Activated CD8-positive, alpha-beta memory T cell treated with anti-CD3 and anti-CD28 coated beads for 36 hours (primary cell): ENCODE data around the gene BZW2. TPM values are rescaled to one million over a fixed set of nuclear protein-coding genes. Genes with fewer than 3 reads are reported as not detected.
"Not testable (repeated sequence)": the region's sequence is repeated elsewhere in the genome, so short reads cannot be mapped to it uniquely, and the experiment has no call there.

Source experiments
- CTCF ChIA-PET: fragments of 350-600 bp; sonication (Branson Sonifier 250); formaldehyde crosslinking; loops from one replicate; lab custom pipeline; 2021; ENCODE audit warnings: antibody characterized with exemption; lab: Charles Lee
- POLR2A ChIA-PET: fragments of 350-600 bp; sonication (Branson Sonifier 250); formaldehyde crosslinking; loops from one replicate; lab custom pipeline; 2021; ENCODE audit warnings: antibody characterized with exemption; lab: Charles Lee
- total RNA-seq, 2 experiments: library from RNA; stranded (reverse); gene quantifications; one replicate each; pipeline ENCODE4 v1.2.3, GENCODE V29; 2021

Gene BZW2
- total RNA-seq, 2 experiments from 2014 or later, result 146 to 147 TPM

GRCh38 chr7:16668049-16668858 lies 22.3 kb downstream of the BZW2 start:
- ChIA-PET CTCF (no interaction called here), POLR2A (no interaction called here)

GRCh38 chr7:16668978-16669377 lies 23.0 kb downstream of the BZW2 start:
- POLR2A ChIA-PET, result no interaction called here
- CTCF ChIA-PET, result no interaction called here

GRCh38 chr7:16669581-16669980 lies 23.6 kb downstream of the BZW2 start:
- ChIA-PET POLR2A (no interaction called here), CTCF (no interaction called here)

GRCh38 chr7:16670021-16670420 lies 24.0 kb downstream of the BZW2 start:
- CTCF ChIA-PET, result no interaction called here
- POLR2A ChIA-PET, result no interaction called here

GRCh38 chr7:16670731-16671344 lies 24.9 kb downstream of the BZW2 start:
- POLR2A ChIA-PET, result no interaction called here
- CTCF ChIA-PET, result no interaction called here

- CTCF ChIA-PET, result interaction anchor here (0.6 kb wide), 1 partner anchor 348 kb away, joined by 4 read pairs; no protein-coding TSS in a partner anchor
- POLR2A ChIA-PET, result no interaction called here
Observed at GRCh38 chr7:16671811-16672210, 25.8 kb downstream of the BZW2 start.

- POLR2A ChIA-PET, result no interaction called here
- CTCF ChIA-PET, result no interaction called here
Observed at GRCh38 chr7:16675277-16675676, 29.3 kb downstream of the BZW2 start.

- POLR2A ChIA-PET, result no interaction called here
- CTCF ChIA-PET, result no interaction called here
Observed at GRCh38 chr7:16677978-16678494, 32.1 kb downstream of the BZW2 start.

- CTCF ChIA-PET, POLR2A ChIA-PET: not testable (repeated sequence)
Observed at GRCh38 chr7:16678645-16679566, 32.9 kb downstream of the BZW2 start.

GRCh38 chr7:16684935-16685334 lies 39.0 kb downstream of the BZW2 start:
- POLR2A ChIA-PET, result no interaction called here
- CTCF ChIA-PET, result no interaction called here

- CTCF ChIA-PET, result no interaction called here
- POLR2A ChIA-PET, result no interaction called here
Observed at GRCh38 chr7:16685535-16685934, 39.6 kb downstream of the BZW2 start.

- CTCF ChIA-PET, result interaction anchor here (0.6 kb wide), 2 partner anchors 34 to 295 kb away, joined by 3 to 6 read pairs; no protein-coding TSS in a partner anchor
- POLR2A ChIA-PET, result no interaction called here
Observed at GRCh38 chr7:16688249-16688648, 42.3 kb downstream of the BZW2 start.

- ChIA-PET CTCF (no interaction called here), POLR2A (no interaction called here)
Observed at GRCh38 chr7:16691241-16691640, 45.3 kb downstream of the BZW2 start.

GRCh38 chr7:16693601-16694318 lies 47.8 kb downstream of the BZW2 start:
- ChIA-PET POLR2A (no interaction called here), CTCF (no interaction called here)

- ChIA-PET POLR2A (no interaction called here), CTCF (interaction anchor here (0.6 to 0.9 kb wide), 2 partner anchors 29 to 67 kb away, joined by 3 read pairs; no protein-coding TSS in a partner anchor)
Observed at GRCh38 chr7:16694806-16695205, 48.8 kb downstream of the BZW2 start.

- ChIA-PET CTCF (interaction anchor here (0.6 to 0.9 kb wide), 3 partner anchors 18 to 67 kb away, joined by 3 to 5 read pairs (median 3); no protein-coding TSS in a partner anchor), POLR2A (no interaction called here)
Observed at GRCh38 chr7:16695621-16696237, 49.7 kb downstream of the BZW2 start.

- CTCF ChIA-PET, result no interaction called here
Observed at GRCh38 chr7:16697507-16698199, 51.7 kb downstream of the BZW2 start.

More at GRCh38 chr7:16697507-16698199, 51.7 kb downstream of the BZW2 start:
- POLR2A ChIA-PET, result no interaction called here
